ENCODE results near the gene SLC39A11.

SLC39A11 gene

GRCh38 chr17:72984145-72984925, 108.2 kb downstream of the SLC39A11 start:
- H3K4me1 ChIP-seq (ENCODE audit: insufficient read depth, low read length): no peaks in the 10 kb centered on the region
- peaks cover 2% of the 10 kb centered on the region for H3K9me3 ChIP-seq (ENCODE audit: low read length)
- no peak overlapping the region for H3K4me3 ChIP-seq (ENCODE audit: low read length)
- H3K27me3 ChIP-seq (ENCODE audit: insufficient read depth, low read length): no peaks in the 10 kb centered on the region
- no peak overlapping the region for H2AFZ ChIP-seq (ENCODE audit: low read depth, low read length)
- H3K36me3 ChIP-seq (ENCODE audit: insufficient read depth, low read length): no peaks in the 10 kb centered on the region

GRCh38 chr17:72982680-72983079, 109.8 kb downstream of the SLC39A11 start:
- peaks cover 2% of the 10 kb centered on the region for H3K9me3 ChIP-seq (ENCODE audit: low read length)
- no peaks in the 10 kb centered on the region for H3K36me3 ChIP-seq (ENCODE audit: insufficient read depth, low read length)
- no peaks in the 10 kb centered on the region for H3K27me3 ChIP-seq (ENCODE audit: insufficient read depth, low read length)
- H3K4me3 ChIP-seq (ENCODE audit: low read length): no peak overlapping the region
- no peak overlapping the region for H2AFZ ChIP-seq (ENCODE audit: low read depth, low read length)
- H3K4me1 ChIP-seq (ENCODE audit: insufficient read depth, low read length): no peaks in the 10 kb centered on the region

- Histone ChIP-seq H3K27me3 (ENCODE audit: insufficient read depth, low read length) (no peaks in the 10 kb centered on the region), H3K9me3 (ENCODE audit: low read length) (no peaks in the 10 kb centered on the region), H3K36me3 (ENCODE audit: insufficient read depth, low read length) (no peaks in the 10 kb centered on the region), H3K4me1 (ENCODE audit: insufficient read depth, low read length) (no peaks in the 10 kb centered on the region), H2AFZ (ENCODE audit: low read depth, low read length) (no peak overlapping the region), H3K4me3 (ENCODE audit: low read length) (no peak overlapping the region)
These were observed 113.8 kb downstream of the SLC39A11 start for GRCh38 chr17:72978593-72979218.

GRCh38 chr17:72977771-72978417, 114.6 kb downstream of the SLC39A11 start:
- H3K4me1 ChIP-seq (ENCODE audit: insufficient read depth, low read length): no peaks in the 10 kb centered on the region
- no peaks in the 10 kb centered on the region for H3K36me3 ChIP-seq (ENCODE audit: insufficient read depth, low read length)
- H2AFZ ChIP-seq (ENCODE audit: low read depth, low read length): no peak overlapping the region
- H3K9me3 ChIP-seq (ENCODE audit: low read length): no peaks in the 10 kb centered on the region
- H3K4me3 ChIP-seq (ENCODE audit: low read length): no peak overlapping the region
- H3K27me3 ChIP-seq (ENCODE audit: insufficient read depth, low read length): no peaks in the 10 kb centered on the region

GRCh38 chr17:72976971-72977770, 115.3 kb downstream of the SLC39A11 start:
- H3K4me1 ChIP-seq (ENCODE audit: insufficient read depth, low read length): no peaks in the 10 kb centered on the region
- no peaks in the 10 kb centered on the region for H3K27me3 ChIP-seq (ENCODE audit: insufficient read depth, low read length)
- no peaks in the 10 kb centered on the region for H3K9me3 ChIP-seq (ENCODE audit: low read length)
- no peak overlapping the region for H2AFZ ChIP-seq (ENCODE audit: low read depth, low read length)
- H3K36me3 ChIP-seq (ENCODE audit: insufficient read depth, low read length): no peaks in the 10 kb centered on the region
- H3K4me3 ChIP-seq (ENCODE audit: low read length): no peak overlapping the region

- Histone ChIP-seq H3K4me3 (ENCODE audit: low read length) (no peak overlapping the region), H3K36me3 (ENCODE audit: insufficient read depth, low read length) (no peaks in the 10 kb centered on the region), H3K4me1 (ENCODE audit: insufficient read depth, low read length) (peaks cover 4% of the 10 kb centered on the region), H3K9me3 (ENCODE audit: low read length) (no peaks in the 10 kb centered on the region), H2AFZ (ENCODE audit: low read depth, low read length) (no peak overlapping the region), H3K27me3 (ENCODE audit: insufficient read depth, low read length) (no peaks in the 10 kb centered on the region)
These were observed 117.0 kb downstream of the SLC39A11 start for GRCh38 chr17:72975509-72975908.

- no peaks in the 10 kb centered on the region for H3K36me3 ChIP-seq (ENCODE audit: insufficient read depth, low read length)
- H3K27me3 ChIP-seq (ENCODE audit: insufficient read depth, low read length): no peaks in the 10 kb centered on the region
- peaks cover 12% of the 10 kb centered on the region for H3K4me1 ChIP-seq (ENCODE audit: insufficient read depth, low read length)
- H3K4me3 ChIP-seq (ENCODE audit: low read length): no peak overlapping the region
- H2AFZ ChIP-seq (ENCODE audit: low read depth, low read length): no peak overlapping the region
- no peaks in the 10 kb centered on the region for H3K9me3 ChIP-seq (ENCODE audit: low read length)
These were observed 117.8 kb downstream of the SLC39A11 start for GRCh38 chr17:72974605-72975232.

GRCh38 chr17:72972263-72972951, 120.1 kb downstream of the SLC39A11 start:
- Histone ChIP-seq H3K4me3 (ENCODE audit: low read length) (no peak overlapping the region), H3K36me3 (ENCODE audit: insufficient read depth, low read length) (no peaks in the 10 kb centered on the region), H2AFZ (ENCODE audit: low read depth, low read length) (no peak overlapping the region), H3K4me1 (ENCODE audit: insufficient read depth, low read length) (peaks cover 13% of the 10 kb centered on the region), H3K27me3 (ENCODE audit: insufficient read depth, low read length) (no peaks in the 10 kb centered on the region), H3K9me3 (ENCODE audit: low read length) (no peaks in the 10 kb centered on the region)

GRCh38 chr17:72971226-72971880, 121.1 kb downstream of the SLC39A11 start:
- H3K4me1 ChIP-seq (ENCODE audit: insufficient read depth, low read length): peaks cover 13% of the 10 kb centered on the region
- H2AFZ ChIP-seq (ENCODE audit: low read depth, low read length): no peak overlapping the region

GRCh38 chr17:72970797-72971196, 121.7 kb downstream of the SLC39A11 start:
- no peak overlapping the region for H3K4me3 ChIP-seq (ENCODE audit: low read length)
- H3K36me3 ChIP-seq (ENCODE audit: insufficient read depth, low read length): no peaks in the 10 kb centered on the region
- H3K9me3 ChIP-seq (ENCODE audit: low read length): no peaks in the 10 kb centered on the region
- H3K27me3 ChIP-seq (ENCODE audit: insufficient read depth, low read length): no peaks in the 10 kb centered on the region
- H2AFZ ChIP-seq (ENCODE audit: low read depth, low read length): no peak overlapping the region
- H3K4me1 ChIP-seq (ENCODE audit: insufficient read depth, low read length): peaks cover 13% of the 10 kb centered on the region

More at GRCh38 chr17:72971226-72971880, 121.1 kb downstream of the SLC39A11 start:
- H3K9me3 ChIP-seq (ENCODE audit: low read length): no peaks in the 10 kb centered on the region
- H3K27me3 ChIP-seq (ENCODE audit: insufficient read depth, low read length): no peaks in the 10 kb centered on the region
- H3K36me3 ChIP-seq (ENCODE audit: insufficient read depth, low read length): no peaks in the 10 kb centered on the region
- H3K4me3 ChIP-seq (ENCODE audit: low read length): no peak overlapping the region

GRCh38 chr17:72970246-72970645, 122.2 kb downstream of the SLC39A11 start:
- no peaks in the 10 kb centered on the region for H3K9me3 ChIP-seq (ENCODE audit: low read length)
- H3K36me3 ChIP-seq (ENCODE audit: insufficient read depth, low read length): no peaks in the 10 kb centered on the region
- no peak overlapping the region for H3K4me3 ChIP-seq (ENCODE audit: low read length)
- no peak overlapping the region for H2AFZ ChIP-seq (ENCODE audit: low read depth, low read length)
- H3K4me1 ChIP-seq (ENCODE audit: insufficient read depth, low read length): peaks cover 13% of the 10 kb centered on the region
- no peaks in the 10 kb centered on the region for H3K27me3 ChIP-seq (ENCODE audit: insufficient read depth, low read length)

All from neuron (in vitro differentiated cells).